Tongue (tissue), 2 donors: ENCODE data around the gene PRKAR2B. TPM values are rescaled to one million over a fixed set of nuclear protein-coding genes. Genes with fewer than 3 reads are reported as not detected.
"Not testable (repeated sequence)": the region's sequence is repeated elsewhere in the genome, so short reads cannot be mapped to it uniquely, and the experiment has no call there.

Experiments used
- DNase-seq: peaks from one replicate; pipeline ENCODE4 v3.0.0-alpha.2; 2015
- total RNA-seq: library from RNA; depleted of rRNA; stranded (reverse); fragments of >200 nt; gene quantifications from one replicate; pipeline ENCODE4 v1.2.3, GENCODE V29; 2014

PRKAR2B gene
- total RNA-seq, 1 donor from 2014 or later: 10.9 TPM

- DNase-seq: no peak
Measured at GRCh38 chr7:107048783-107049418, 4.4 kb downstream of the PRKAR2B start.

- no peak for DNase-seq
Measured at GRCh38 chr7:107049480-107049879, 5.0 kb downstream of the PRKAR2B start.

GRCh38 chr7:107049971-107050532 is 5.5 kb downstream of the PRKAR2B start:
- no peak for DNase-seq

GRCh38 chr7:107051376-107051775 is 6.9 kb downstream of the PRKAR2B start:
- no peak for DNase-seq

- DNase-seq: not testable (repeated sequence)
Measured at GRCh38 chr7:107054965-107055364, 10.5 kb downstream of the PRKAR2B start.

GRCh38 chr7:107056058-107056457 is 11.6 kb downstream of the PRKAR2B start:
- not testable (repeated sequence) for DNase-seq

GRCh38 chr7:107056728-107057473 is 12.4 kb downstream of the PRKAR2B start:
- DNase-seq: no peak

- no peak for DNase-seq
Measured at GRCh38 chr7:107057474-107057833, 12.9 kb downstream of the PRKAR2B start.

- no peak for DNase-seq
Measured at GRCh38 chr7:107059468-107059867, 15.0 kb downstream of the PRKAR2B start.

GRCh38 chr7:107063245-107064120 is 19.0 kb downstream of the PRKAR2B start:
- no peak for DNase-seq

- DNase-seq: no peak
Measured at GRCh38 chr7:107064255-107064654, 19.8 kb downstream of the PRKAR2B start.

- no peak for DNase-seq
Measured at GRCh38 chr7:107065929-107066247, 21.4 kb downstream of the PRKAR2B start.

- DNase-seq: no peak
Measured at GRCh38 chr7:107068156-107068555, 23.7 kb downstream of the PRKAR2B start.

GRCh38 chr7:107069457-107069856 is 25.0 kb downstream of the PRKAR2B start:
- no peak for DNase-seq

- DNase-seq: no peak
Measured at GRCh38 chr7:107070710-107071109, 26.2 kb downstream of the PRKAR2B start.

GRCh38 chr7:107071129-107071528 is 26.6 kb downstream of the PRKAR2B start:
- DNase-seq: no peak

GRCh38 chr7:107072133-107072532 is 27.6 kb downstream of the PRKAR2B start:
- DNase-seq: no peak

GRCh38 chr7:107075863-107076574 is 31.5 kb downstream of the PRKAR2B start:
- DNase-seq: no peak

- DNase-seq: no peak
Measured at GRCh38 chr7:107076781-107077698, 32.5 kb downstream of the PRKAR2B start.

GRCh38 chr7:107077699-107078516 is 33.4 kb downstream of the PRKAR2B start:
- no peak for DNase-seq
